Upper lobe of left lung (tissue), 6 donors: ENCODE data around the gene NHERF1. TPM values are rescaled to one million over a fixed set of nuclear protein-coding genes. Genes with fewer than 3 reads are reported as not detected.

Source experiments
- ATAC-seq, 2 donors: fragments of 200-7000 bp; cut with Tn5 transposase; one replicate each; pipeline ENCODE4 v1.9.1; 2022; ENCODE audit warnings: mild to moderate bottlenecking in 2 of 2, moderate library complexity in 2 of 2; ENCODE audit not compliant: low FRiP score in 2 of 2
- DNase-seq, 2 donors: peaks; one replicate each; pipeline ENCODE4 v3.0.0-alpha.2; 2019 to 2020
- H3K27ac ChIP-seq, 4 donors: fragments of 200-600 bp; sonication (generic); one replicate each; pipeline ENCODE4 v1.5.1; 2016 to 2019
- H3K27me3 ChIP-seq, 4 donors: fragments of 200-600 bp; sonication (generic); one replicate each; pipeline ENCODE4 v1.5.1; 2017 to 2019
- H3K36me3 ChIP-seq, 4 donors: fragments of 200-600 bp; sonication (generic); one replicate each; pipeline ENCODE4 v1.5.1; 2016 to 2019
- H3K4me1 ChIP-seq, 4 donors: fragments of 200-600 bp; sonication (generic); one replicate each; pipeline ENCODE4 v1.5.1; 2018 to 2019
- H3K4me3 ChIP-seq, 4 donors: fragments of 200-600 bp; sonication (generic); one replicate each; pipeline ENCODE4 v1.5.1; 2017 to 2019; ENCODE audit warnings: mild to moderate bottlenecking in 2 of 4, moderate library complexity in 1 of 4
- H3K9me3 ChIP-seq, 4 donors: fragments of 200-600 bp; sonication (generic); one replicate each; pipeline ENCODE4 v1.5.1; 2018 to 2019
- EP300 ChIP-seq, 4 donors: sonication (generic); formaldehyde crosslinking; IDR thresholded peaks; one replicate each; pipeline ENCODE4 v1.5.1; 2017; ENCODE audit warnings: antibody characterized with exemption in 4 of 4, control low read depth in 2 of 4
- POLR2A ChIP-seq, 4 donors: fragments of 450-650 bp; IDR thresholded peaks; one replicate each; pipeline ENCODE4 v1.5.1; 2016 to 2017; ENCODE audit warnings: antibody characterized with exemption in 4 of 4, mild to moderate bottlenecking in 2 of 4
- POLR2AphosphoS5 ChIP-seq, 2 donors: sonication (generic); formaldehyde crosslinking; IDR thresholded peaks; one replicate each; pipeline ENCODE4 v1.5.1; 2017; ENCODE audit warnings: antibody characterized with exemption in 2 of 2
- WGBS, 2 donors: methylation state at CpG; one replicate each; pipeline ENCODE4 v1.1.5; 2017 to 2018; 5-methylcytosine and 5-hydroxymethylcytosine counted together
- total RNA-seq, 6 donors: library from RNA; depleted of rRNA in 4 of 6; stranded (reverse); fragments of >200 nt in 4 of 6; gene quantifications; one replicate each; pipeline versions ENCODE4 v1.1.0 to v1.2.1, GENCODE V29; 2016 to 2021
- TF ChIP-seq, protein P1 (sequence below), 6 experiments: fragments of 450-650 bp in 4 of 6; fragments of 200-600 bp in 2 of 6; sonication (generic) in 2 of 6; IDR thresholded peaks; one replicate each; pipeline ENCODE4 v1.5.1; 2016 to 2019; ENCODE audit warnings: antibody characterized with exemption in 6 of 6
- donor health status: DM: no; HTN: no; CAD: no; lungs with moderate emphysema.
- donor health status: DM: no; HTN: yes; CAD: no; lungs with severe emphysema.

Gene NHERF1
- total RNA-seq, 6 donors from 2014 or later = 21.6 to 49.4 (median 34.8) TPM

DNA sequence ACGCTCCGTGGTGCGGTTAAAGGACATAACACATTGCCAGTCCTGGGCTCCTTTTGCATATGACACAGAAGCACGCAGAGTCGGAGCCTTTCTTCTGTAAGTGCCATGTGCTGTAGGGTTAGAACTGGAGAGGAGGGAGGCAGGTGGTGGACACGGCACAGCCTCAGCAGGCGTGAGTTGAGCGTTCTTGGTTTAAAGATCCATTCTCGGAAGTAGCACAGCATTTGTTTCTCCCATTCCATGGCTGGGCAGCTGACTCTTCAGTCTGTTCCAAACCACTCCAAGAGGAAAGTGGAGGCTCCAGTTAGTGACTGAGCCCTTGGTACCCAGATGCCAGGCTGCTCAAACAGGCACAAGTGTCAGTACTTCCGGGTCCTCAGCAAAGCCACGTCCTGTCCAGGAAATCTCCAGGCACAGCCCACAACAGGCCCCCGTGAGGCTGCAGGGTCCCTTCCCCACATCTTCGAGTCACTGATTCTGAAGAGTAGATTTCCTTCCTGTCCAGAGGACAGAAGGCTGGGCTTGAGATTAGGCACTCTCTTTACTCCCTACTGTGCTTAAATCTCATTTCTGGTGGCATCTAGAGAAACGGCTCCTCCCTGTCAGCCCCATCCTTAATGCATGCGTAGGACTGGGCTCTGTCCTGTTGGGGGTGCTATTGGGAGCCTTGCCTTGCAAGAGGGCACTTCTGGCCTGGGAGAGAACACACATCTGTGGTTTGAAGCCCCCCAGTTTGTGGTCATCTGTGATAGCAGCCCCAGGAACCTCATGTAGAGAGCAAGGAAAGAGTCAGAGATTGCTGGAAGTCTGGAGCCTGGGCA lies 67.3 kb downstream of the NHERF1 start:
- peak overlapping the region in 2 of 4 donors; percentile 40 to 49 for H3K27ac ChIP-seq
- H3K27me3 ChIP-seq = no peaks in the 10 kb centered on the region
- peaks cover 0 to 23% (median 18%) of the 10 kb centered on the region in 4 donors for H3K36me3 ChIP-seq
- no peak for TF ChIP-seq EP300 (IDR thresholded peaks at IDR 0.05)
- TF ChIP-seq POLR2AphosphoS5 (IDR thresholded peaks at IDR 0.05) = no peak
- TF ChIP-seq, protein P1, sequence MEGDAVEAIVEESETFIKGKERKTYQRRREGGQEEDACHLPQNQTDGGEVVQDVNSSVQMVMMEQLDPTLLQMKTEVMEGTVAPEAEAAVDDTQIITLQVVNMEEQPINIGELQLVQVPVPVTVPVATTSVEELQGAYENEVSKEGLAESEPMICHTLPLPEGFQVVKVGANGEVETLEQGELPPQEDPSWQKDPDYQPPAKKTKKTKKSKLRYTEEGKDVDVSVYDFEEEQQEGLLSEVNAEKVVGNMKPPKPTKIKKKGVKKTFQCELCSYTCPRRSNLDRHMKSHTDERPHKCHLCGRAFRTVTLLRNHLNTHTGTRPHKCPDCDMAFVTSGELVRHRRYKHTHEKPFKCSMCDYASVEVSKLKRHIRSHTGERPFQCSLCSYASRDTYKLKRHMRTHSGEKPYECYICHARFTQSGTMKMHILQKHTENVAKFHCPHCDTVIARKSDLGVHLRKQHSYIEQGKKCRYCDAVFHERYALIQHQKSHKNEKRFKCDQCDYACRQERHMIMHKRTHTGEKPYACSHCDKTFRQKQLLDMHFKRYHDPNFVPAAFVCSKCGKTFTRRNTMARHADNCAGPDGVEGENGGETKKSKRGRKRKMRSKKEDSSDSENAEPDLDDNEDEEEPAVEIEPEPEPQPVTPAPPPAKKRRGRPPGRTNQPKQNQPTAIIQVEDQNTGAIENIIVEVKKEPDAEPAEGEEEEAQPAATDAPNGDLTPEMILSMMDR (IDR thresholded peaks at IDR 0.05) = no peak
- no peak for TF ChIP-seq POLR2A (IDR thresholded peaks at IDR 0.05)
- no peaks in the 10 kb centered on the region for H3K9me3 ChIP-seq
- WGBS, 2 donors = 58 to 78% methylated on average over 12 to 15 of the region's 15 CpGs
- H3K4me3 ChIP-seq = no peak overlapping the region
- ATAC-seq (no peak), DNase-seq (peak in 1 of 2 donors; percentile 68)
- peaks cover 6 to 40% (median 28%) of the 10 kb centered on the region in 4 donors for H3K4me1 ChIP-seq

DNA sequence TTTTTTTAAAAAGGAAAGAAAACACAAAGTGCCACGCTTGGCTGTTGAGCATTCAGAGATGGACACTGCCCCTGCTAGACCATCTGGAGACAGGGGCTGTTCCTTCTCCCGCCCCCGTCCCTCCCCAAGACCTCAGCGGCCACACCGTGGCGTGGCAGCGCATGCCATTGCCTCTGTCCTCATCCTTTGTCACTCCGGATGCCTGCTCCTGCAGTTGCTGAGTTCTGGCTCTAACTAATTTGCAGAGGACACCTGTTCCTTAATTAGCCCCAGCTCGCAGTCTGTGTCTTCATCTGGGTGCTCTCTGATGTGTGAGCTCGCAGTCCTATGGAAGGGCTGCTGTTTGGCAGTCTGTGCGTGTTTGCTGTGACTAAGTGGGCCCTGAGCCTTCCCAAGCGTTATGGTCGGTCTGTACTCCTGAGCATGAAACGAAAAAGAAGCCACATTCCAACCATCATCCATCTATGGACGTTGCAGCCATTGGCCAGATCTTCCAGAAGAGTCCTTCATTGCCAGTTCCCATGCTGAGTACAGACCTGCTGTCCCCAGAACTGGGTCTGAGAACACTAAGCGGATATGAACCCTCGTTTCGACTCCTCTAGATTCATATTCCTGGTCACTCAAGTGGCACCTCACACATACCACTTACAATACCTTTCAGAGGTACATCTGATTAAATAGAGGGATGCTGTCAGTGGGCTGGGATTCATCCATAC lies 68.6 kb downstream of the NHERF1 start:
- H3K27ac ChIP-seq = no peak overlapping the region
- WGBS, 2 donors = 87 to 95% methylated on average over 10 to 17 of the region's 18 CpGs
- no peaks in the 10 kb centered on the region for H3K27me3 ChIP-seq
- no peaks in the 10 kb centered on the region for H3K9me3 ChIP-seq
- no peak overlapping the region for H3K4me3 ChIP-seq
- H3K4me1 ChIP-seq = peaks cover 6 to 32% (median 23%) of the 10 kb centered on the region in 4 donors
- TF ChIP-seq POLR2A (IDR thresholded peaks at IDR 0.05) = no peak
- TF ChIP-seq, protein P1 (IDR thresholded peaks at IDR 0.05) = no peak
- H3K36me3 ChIP-seq = peaks cover 0 to 29% (median 20%) of the 10 kb centered on the region in 4 donors
- no peak for DNase-seq
- ATAC-seq = no peak

DNA sequence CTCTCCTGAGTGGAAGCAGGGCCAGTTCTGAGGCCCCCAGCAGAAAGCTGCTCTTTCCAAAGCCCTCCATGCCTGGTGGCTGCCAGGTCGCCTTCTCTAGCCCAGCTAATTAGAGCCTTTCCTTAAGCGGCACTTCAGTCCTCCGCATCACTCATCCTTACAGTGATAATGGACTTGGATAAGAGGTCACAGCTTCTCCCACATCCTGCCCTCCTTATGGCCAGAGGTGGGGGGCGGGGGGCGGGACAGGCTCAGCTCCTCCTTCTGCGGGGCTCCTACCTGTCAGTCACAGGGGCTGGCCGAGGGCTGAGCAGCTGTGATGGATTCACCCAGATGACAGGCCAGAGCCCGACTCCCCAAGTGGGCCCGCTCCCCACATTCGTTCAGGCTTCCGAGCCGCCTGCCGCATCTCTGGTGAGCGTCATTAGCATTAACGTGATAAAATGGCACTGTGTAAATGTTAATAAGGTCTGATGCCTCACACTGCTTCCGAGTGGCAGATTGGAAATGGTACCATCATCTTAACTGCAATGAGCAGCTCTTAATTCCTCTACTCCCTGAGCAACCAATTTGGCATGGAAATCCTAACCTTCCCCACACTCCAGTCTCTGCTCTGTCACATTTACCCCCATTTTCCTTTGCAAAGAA lies 70.0 kb downstream of the NHERF1 start:
- whole genome bisulfite sequencing, 2 donors = 94 to 97% methylated on average over 14 to 16 of the region's 16 CpGs
- no peak for TF ChIP-seq EP300 (IDR thresholded peaks at IDR 0.05)
- TF ChIP-seq, protein P1 (IDR thresholded peaks at IDR 0.05) = no peak
- no peak for TF ChIP-seq POLR2A (IDR thresholded peaks at IDR 0.05)
- TF ChIP-seq POLR2AphosphoS5 (IDR thresholded peaks at IDR 0.05) = no peak
- DNase-seq (no peak), ATAC-seq (no peak)
- Histone ChIP-seq H3K4me1 (peaks cover 0 to 19% (median 11%) of the 10 kb centered on the region in 4 donors), H3K4me3 (no peak overlapping the region), H3K36me3 (peaks cover 0 to 31% (median 19%) of the 10 kb centered on the region in 4 donors), H3K9me3 (no peaks in the 10 kb centered on the region), H3K27ac (no peak overlapping the region), H3K27me3 (no peaks in the 10 kb centered on the region)

Other genes with a start within 250 kb of the NHERF1 start
- gene CD300LB, start 217.2 kb upstream of the NHERF1 start, total RNA-seq = 1 to 10 TPM in 3 of 6 donors, under 1 TPM in 3; 0.49 to 3.1 (median 1.5) TPM
- 10 to 100 TPM in 3 of 6 donors, 1 to 10 TPM in 2, under 1 TPM in 1; 0.98 to 19.4 (median 9.7) TPM for gene CD300C, start 202.5 kb upstream of the NHERF1 start, total RNA-seq
- gene CD300H, start 181.1 kb upstream of the NHERF1 start, total RNA-seq = 1 to 10 TPM in 1 of 6 donors, under 1 TPM in 1, not detected in 4; 0.37 to 2.7 TPM
- not detected for gene CD300LD, start 156.3 kb upstream of the NHERF1 start, total RNA-seq
- 10 to 100 TPM in 2 of 6 donors, 1 to 10 TPM in 4; 3.6 to 15.6 (median 6.7) TPM for gene CD300E, start 124.9 kb upstream of the NHERF1 start, total RNA-seq
- 10 to 100 TPM; 14.5 to 70.2 (median 33.4) TPM for gene CD300LF, start 35.7 kb upstream of the NHERF1 start, total RNA-seq
- gene RAB37, start 11.4 kb upstream of the NHERF1 start, total RNA-seq = 1 to 10 TPM; 1.1 to 7.1 (median 3.7) TPM
- gene NAT9, start 27.7 kb downstream of the NHERF1 start, total RNA-seq = 10 to 100 TPM; 16.1 to 78.6 (median 41.7) TPM
- gene GRIN2C, start 111.3 kb downstream of the NHERF1 start, total RNA-seq = under 1 TPM in 1 of 6 donors, not detected in 5; 0.17 TPM
- 10 to 100 TPM in 3 of 6 donors, 1 to 10 TPM in 3; 6.8 to 15.1 (median 10.8) TPM for gene FDXR, start 124.4 kb downstream of the NHERF1 start, total RNA-seq
- not detected for gene FADS6, start 145.0 kb downstream of the NHERF1 start, total RNA-seq
- gene USH1G, start 174.6 kb downstream of the NHERF1 start, total RNA-seq = under 1 TPM in 1 of 6 donors, not detected in 5; 0.13 TPM
- gene OTOP2, start 175.6 kb downstream of the NHERF1 start, total RNA-seq = not detected
- not detected for gene OTOP3, start 187.3 kb downstream of the NHERF1 start, total RNA-seq
- gene HID1, start 224.1 kb downstream of the NHERF1 start, total RNA-seq = 10 to 100 TPM; 21.6 to 60.8 (median 33.3) TPM
- gene CDR2L, start 239.0 kb downstream of the NHERF1 start, total RNA-seq = 10 to 100 TPM; 15.6 to 48.8 (median 24.7) TPM